Stomach (tissue), 4 donors: ENCODE results near the gene SARDH.

Experiments used
- EP300 ChIP-seq: sonication (generic); formaldehyde crosslinking; IDR thresholded peaks from one replicate; pipeline ENCODE4 v1.6.1; 2017; ENCODE audit warnings: antibody characterized with exemption
- POLR2A ChIP-seq, 4 donors: fragments of 450-650 bp; IDR thresholded peaks; one replicate each; pipeline ENCODE4 v1.6.1; 2016; ENCODE audit warnings: antibody characterized with exemption in 4 of 4, control low read depth in 2 of 4, mild to moderate bottlenecking in 1 of 4, moderate library complexity in 1 of 4
- POLR2AphosphoS5 ChIP-seq, 3 donors: sonication (generic); formaldehyde crosslinking; IDR thresholded peaks; one replicate each; pipeline ENCODE4 v1.6.1; 2016; ENCODE audit warnings: antibody characterized with exemption in 3 of 3
- TF ChIP-seq, protein P1 (sequence below), 7 experiments: fragments of 450-650 bp in 4 of 7; fragments of 200-600 bp in 3 of 7; sonication (generic) in 3 of 7; IDR thresholded peaks; one replicate each; pipeline ENCODE4 v1.5.1; 2016 to 2019; ENCODE audit warnings: antibody characterized with exemption in 7 of 7, control low read depth in 2 of 7, mild to moderate bottlenecking in 1 of 7

DNA sequence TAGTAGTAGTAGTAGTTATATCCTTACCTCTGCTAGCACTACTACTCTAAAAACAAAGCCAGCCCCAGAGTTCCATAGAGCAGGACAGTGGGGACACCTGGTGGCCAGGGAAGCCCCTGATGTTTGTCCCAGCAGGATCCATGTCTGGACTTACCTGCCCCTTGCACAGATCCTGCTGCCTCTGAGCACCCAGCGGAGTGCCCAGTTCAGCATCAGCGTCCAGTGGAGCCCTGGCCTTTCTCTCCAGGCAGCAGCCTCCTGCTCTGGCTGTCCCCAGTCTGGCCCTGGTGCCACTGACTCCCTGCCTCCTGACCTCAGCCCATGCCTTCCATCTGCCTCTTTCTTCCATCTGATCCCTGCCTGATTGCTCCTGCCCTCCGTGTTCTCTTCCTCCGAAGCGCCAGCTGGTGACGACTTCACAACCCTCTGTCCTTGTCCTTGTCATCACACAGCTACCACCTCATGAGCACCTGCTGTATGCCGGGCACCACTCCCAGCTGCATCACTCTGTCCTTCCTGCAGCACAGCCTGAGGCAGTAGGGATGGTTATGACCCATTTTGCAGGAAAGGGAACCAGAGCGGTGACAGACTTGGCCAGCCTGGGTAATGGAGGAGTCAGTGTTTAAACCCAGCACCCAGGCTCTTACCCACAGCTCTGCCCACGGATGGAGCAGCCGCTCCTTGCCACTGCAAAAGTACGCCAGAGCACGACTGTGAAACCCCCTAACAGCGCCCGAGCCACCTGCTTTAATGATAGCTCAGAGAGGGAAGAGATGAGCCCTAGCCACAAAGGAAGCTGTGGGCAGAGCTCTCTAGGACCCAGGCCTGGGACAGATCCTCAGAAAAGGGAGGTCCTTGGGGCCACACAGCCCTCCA, 11.5 kb downstream of the SARDH start:
- TF ChIP-seq POLR2AphosphoS5 (IDR thresholded peaks at IDR 0.05) (no peak), POLR2A (IDR thresholded peaks at IDR 0.05) (no peak), EP300 (no peak)
- TF ChIP-seq, protein P1, sequence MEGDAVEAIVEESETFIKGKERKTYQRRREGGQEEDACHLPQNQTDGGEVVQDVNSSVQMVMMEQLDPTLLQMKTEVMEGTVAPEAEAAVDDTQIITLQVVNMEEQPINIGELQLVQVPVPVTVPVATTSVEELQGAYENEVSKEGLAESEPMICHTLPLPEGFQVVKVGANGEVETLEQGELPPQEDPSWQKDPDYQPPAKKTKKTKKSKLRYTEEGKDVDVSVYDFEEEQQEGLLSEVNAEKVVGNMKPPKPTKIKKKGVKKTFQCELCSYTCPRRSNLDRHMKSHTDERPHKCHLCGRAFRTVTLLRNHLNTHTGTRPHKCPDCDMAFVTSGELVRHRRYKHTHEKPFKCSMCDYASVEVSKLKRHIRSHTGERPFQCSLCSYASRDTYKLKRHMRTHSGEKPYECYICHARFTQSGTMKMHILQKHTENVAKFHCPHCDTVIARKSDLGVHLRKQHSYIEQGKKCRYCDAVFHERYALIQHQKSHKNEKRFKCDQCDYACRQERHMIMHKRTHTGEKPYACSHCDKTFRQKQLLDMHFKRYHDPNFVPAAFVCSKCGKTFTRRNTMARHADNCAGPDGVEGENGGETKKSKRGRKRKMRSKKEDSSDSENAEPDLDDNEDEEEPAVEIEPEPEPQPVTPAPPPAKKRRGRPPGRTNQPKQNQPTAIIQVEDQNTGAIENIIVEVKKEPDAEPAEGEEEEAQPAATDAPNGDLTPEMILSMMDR (IDR thresholded peaks at IDR 0.05), result peak in 4 of 7 experiments; percentile 16 to 52 (median 28)
